ENCODE results near the gene ANKRD63.
A peak's percentile ranks its signal among the peaks of the same experiment; 100 is the strongest.

The ANKRD63 gene

GRCh38 chr15:40258544-40258943 is 24.3 kb downstream of the ANKRD63 start:
- TF ChIP-seq ISL1 (CRISPR knock-in tag; IDR thresholded peaks at IDR 0.05) = no peak
- no peak for TF ChIP-seq ZC3H10 (CRISPR knock-in tag; IDR thresholded peaks at IDR 0.05)
- TF ChIP-seq TCF4 (CRISPR knock-in tag; IDR thresholded peaks at IDR 0.05; ENCODE audit: borderline replicate concordance) = no peak
- no peak for TF ChIP-seq CREB5 (CRISPR knock-in tag; IDR thresholded peaks at IDR 0.05; ENCODE audit: low read depth)
- no peak for TF ChIP-seq GLIS3 (CRISPR knock-in tag; IDR thresholded peaks at IDR 0.05)
- TF ChIP-seq CSDC2 (CRISPR knock-in tag; IDR thresholded peaks at IDR 0.05) = no peak
- TF ChIP-seq ZFP30 (CRISPR knock-in tag; IDR thresholded peaks at IDR 0.05) = no peak
- no peak for TF ChIP-seq ZNF565 (CRISPR knock-in tag; conservative IDR thresholded peaks at IDR 0.05; ENCODE audit: low read depth)
- no peak for TF ChIP-seq ZFP3 (CRISPR knock-in tag; IDR thresholded peaks at IDR 0.05)
- no peak for TF ChIP-seq ARNTL (CRISPR knock-in tag; IDR thresholded peaks at IDR 0.05; ENCODE audit: borderline replicate concordance, low read depth)
- TF ChIP-seq ZNF8 (CRISPR knock-in tag; IDR thresholded peaks at IDR 0.05) = no peak
- ATAC-seq = no peak

GRCh38 chr15:40257656-40258450 is 25.0 kb downstream of the ANKRD63 start:
- no peak for ATAC-seq
- TF ChIP-seq TCF4 (CRISPR knock-in tag; IDR thresholded peaks at IDR 0.05; ENCODE audit: borderline replicate concordance) (no peak), TSHZ2 (CRISPR knock-in tag; IDR thresholded peaks at IDR 0.05) (no peak)

GRCh38 chr15:40256638-40257235 is 26.1 kb downstream of the ANKRD63 start:
- ATAC-seq = peak; percentile 19; the same call in 1 of the 3 replicates
- TF ChIP-seq SNAI2 (CRISPR knock-in tag; IDR thresholded peaks at IDR 0.05) (no peak), PATZ1 (CRISPR knock-in tag; IDR thresholded peaks at IDR 0.05; ENCODE audit: borderline replicate concordance) (no peak), ZNF8 (CRISPR knock-in tag; IDR thresholded peaks at IDR 0.05) (no peak), ZNF565 (CRISPR knock-in tag; conservative IDR thresholded peaks at IDR 0.05; ENCODE audit: low read depth) (no peak), ZC3H10 (CRISPR knock-in tag; IDR thresholded peaks at IDR 0.05) (no peak), PPARA (CRISPR knock-in tag; IDR thresholded peaks at IDR 0.05; ENCODE audit: borderline replicate concordance) (no peak)

- TF ChIP-seq ZC3H10 (CRISPR knock-in tag; IDR thresholded peaks at IDR 0.05) = no peak
- TF ChIP-seq GLIS3 (CRISPR knock-in tag; IDR thresholded peaks at IDR 0.05) = no peak
- no peak for TF ChIP-seq ZNF565 (CRISPR knock-in tag; conservative IDR thresholded peaks at IDR 0.05; ENCODE audit: low read depth)
- no peak for TF ChIP-seq ZNF8 (CRISPR knock-in tag; IDR thresholded peaks at IDR 0.05)
- TF ChIP-seq ZFP3 (CRISPR knock-in tag; IDR thresholded peaks at IDR 0.05) = no peak
- TF ChIP-seq SNAI2 (CRISPR knock-in tag; IDR thresholded peaks at IDR 0.05) = no peak
- no peak for TF ChIP-seq TCF4 (CRISPR knock-in tag; IDR thresholded peaks at IDR 0.05; ENCODE audit: borderline replicate concordance)
- no peak for TF ChIP-seq ZFP30 (CRISPR knock-in tag; IDR thresholded peaks at IDR 0.05)
- no peak for TF ChIP-seq TSHZ2 (CRISPR knock-in tag; IDR thresholded peaks at IDR 0.05)
- ATAC-seq = no peak
Measured at GRCh38 chr15:40255033-40255432, 27.8 kb downstream of the ANKRD63 start.

Data from SK-N-SH treated with all-trans-retinoic acid at 6 μM for 48 hours (cell line).